DMS 273 (cell line): ENCODE data around the gene COL9A2.
"Not testable (repeated sequence)": the region's sequence is repeated elsewhere in the genome, so short reads cannot be mapped to it uniquely, and the experiment has no call there.

Experiments used
- DNase-seq: peaks from one replicate; lab custom pipeline; 2025; ENCODE audit not compliant: unreplicated experiment; lab: John Stamatoyannopoulos, UW

The COL9A2 gene

DNA sequence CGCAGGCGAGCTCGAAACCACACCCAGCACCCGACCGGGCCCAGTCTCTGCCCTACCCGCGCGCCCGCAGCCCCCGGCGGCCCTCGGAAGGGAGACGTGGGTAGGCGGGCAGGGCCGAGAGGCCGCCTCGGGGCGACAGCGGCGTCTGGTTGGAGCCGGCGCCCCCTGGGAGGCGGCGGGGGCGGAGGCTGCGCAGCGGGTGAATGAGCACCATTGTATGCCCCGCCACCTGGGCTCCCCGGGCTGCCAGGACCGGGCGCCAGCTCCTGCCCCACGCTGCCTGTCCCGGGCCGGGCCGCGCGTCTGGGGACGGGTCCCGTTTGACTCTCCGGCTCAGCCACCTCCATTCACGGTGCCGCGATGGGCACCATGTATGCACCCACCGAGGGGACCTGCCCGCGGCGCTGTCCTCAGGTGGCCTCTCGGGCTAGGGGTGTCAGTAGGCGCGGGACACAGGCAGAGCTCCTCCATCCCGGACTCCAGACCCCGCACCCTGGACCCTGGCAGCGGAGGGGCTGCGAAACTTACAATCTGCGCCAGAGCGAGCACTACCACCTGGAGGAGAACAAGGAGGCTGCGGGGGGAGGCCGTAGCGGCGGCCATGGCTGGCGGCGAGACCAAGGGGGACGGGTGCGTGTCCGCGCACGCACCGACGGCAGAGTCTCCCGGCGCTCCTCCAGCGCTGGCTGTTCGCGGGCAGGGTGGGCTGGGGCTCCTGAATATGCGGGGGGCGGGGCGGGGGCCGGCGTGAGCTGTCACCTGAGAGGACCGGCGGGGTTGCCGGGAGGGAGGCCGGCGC lies at the start of gene COL9A2:
Gene COL9A2, minus strand, starts transcription at position 692 of the 799 bp plus-strand sequence. Its CDS starts 89 bp downstream, at position 603.
- DNase-seq: peak; percentile 100

DNA sequence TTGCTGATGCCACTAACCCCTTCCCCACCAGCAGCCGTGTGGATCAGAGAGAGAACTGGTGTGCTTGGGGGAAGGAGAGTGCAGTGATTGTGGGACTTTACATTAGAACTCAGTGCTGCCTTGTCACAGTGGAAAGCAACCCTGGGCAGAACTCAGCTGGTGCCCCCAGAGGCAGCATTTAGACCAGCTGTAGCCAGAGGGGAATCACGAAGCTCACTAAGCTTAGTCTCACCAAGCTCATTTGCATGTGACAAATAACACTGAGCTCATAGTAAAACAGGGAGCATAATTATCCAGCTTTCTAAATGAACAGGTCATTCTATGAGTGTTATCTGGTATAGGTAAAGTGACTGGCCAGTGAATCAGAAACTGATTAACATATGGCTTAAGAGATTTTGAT lies 46.6 kb upstream of the COL9A2 start:
- DNase-seq: peak; percentile 99

DNA sequence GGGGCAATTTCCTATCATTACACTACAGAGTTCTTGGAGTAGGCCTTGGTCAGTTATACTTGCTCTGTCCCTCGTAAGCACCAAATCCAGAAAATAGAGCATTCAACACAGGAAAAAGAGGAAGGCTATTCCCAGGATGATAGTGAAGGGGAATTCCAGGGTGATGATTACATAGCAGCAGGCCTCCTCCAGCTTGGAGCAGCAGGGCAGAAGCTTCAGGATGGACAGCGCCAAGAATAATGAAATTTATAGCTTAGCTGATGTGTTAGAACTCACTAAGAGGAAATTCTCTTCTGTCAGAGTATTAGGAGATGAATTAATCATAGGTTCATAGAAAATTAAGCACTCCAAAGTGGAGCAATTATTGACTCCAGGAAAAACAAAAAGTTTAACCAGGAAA lies 45.6 kb upstream of the COL9A2 start:
- DNase-seq: no peak

DNA sequence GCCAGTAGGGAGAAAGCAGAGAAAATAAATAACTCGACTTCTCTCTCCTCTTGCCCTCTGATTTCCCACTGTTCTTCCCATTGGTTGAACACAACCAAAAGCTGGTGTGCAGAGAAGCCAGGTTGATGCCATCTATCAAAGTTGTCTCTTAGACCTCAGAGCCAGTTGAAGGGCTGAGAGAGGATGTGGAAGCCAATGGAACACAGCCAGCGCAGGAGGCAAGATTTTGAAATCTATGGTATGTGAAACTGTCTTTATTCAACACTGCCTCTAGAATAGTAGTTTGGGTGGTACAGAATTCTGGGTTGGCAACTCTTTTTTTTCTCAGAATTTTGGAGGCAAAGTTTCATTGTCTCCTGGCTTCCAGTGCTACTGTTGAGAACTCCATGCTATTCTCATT lies 45.1 kb upstream of the COL9A2 start:
- no peak for DNase-seq

DNA sequence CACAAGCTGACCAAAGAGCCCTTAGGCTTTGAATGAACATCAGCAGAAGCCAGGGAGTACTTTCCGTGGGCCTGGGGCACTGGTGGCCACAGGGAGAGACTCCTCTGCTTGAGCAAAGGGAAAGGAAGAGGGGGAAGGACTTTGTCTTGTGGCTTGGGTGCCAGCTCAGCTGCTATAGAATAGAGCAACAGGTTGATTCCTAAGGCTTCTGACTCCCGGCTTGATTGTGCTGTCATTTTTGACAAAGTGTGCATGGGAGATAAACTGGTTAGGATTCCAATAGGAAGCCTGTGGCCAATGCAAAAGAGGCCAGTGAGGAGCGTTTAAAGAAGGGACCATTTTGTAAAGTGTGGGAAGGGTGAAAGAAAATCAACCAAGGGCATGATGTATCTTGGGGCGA lies 44.6 kb upstream of the COL9A2 start:
- no peak for DNase-seq

DNA sequence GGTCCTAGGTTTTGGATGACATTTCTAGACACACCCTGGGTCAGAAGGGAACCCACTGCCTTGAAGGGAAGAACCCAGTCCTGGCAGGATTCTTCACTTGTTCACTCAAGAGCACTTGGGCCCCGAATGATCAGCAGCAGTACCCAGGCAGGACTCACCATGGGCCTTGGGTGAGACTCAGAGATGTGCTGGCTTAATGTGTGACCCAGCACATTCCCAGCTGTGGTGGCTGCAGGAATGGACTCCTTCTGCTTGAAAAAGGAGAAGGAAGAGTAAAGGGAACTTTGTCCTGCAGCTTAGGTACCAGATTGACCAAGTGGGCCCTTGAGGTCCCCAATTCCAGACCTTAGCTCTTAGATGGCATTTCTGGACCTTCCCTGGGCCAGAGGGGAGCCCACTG lies 44.1 kb upstream of the COL9A2 start:
- no peak for DNase-seq

DNA sequence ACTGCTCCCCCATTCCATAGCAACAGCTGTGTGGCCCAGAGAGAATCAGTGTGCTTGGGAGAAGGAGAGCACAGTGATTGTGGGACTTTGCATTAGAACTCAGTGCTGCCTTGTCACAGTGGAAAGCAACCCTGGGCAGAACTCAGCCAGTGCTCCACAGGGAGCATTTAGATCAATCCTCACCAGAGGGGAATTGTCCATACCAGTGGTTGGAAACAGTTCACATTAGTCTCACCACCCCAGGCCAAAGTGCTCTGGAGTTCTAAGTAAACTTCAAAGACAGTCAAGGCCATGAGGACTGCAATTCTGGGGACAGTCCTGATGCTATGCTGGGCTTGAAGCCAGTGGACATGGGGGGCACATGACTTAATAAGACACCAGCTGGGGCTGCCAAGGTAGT lies 43.5 kb upstream of the COL9A2 start:
- DNase-seq: no peak

DNA sequence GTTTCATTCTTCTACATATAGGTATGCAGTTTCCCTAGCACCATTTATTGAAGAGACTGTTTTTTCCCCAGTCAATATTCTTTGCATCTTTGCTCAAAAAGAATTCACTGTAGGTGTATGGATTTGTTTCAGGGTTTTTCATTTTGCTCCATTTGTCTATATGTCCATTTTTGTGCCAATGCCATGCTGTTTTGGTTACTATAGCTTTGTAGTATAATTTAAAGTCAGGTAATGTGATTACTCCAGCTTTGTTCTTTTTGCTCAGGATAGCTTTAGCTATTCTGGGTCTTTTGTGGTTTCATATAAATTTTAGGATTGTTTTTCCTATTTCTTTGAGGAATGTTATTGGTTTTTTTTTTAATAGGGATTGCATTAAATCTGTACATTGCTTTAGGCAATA lies 40.5 kb upstream of the COL9A2 start:
- DNase-seq: no peak

DNA sequence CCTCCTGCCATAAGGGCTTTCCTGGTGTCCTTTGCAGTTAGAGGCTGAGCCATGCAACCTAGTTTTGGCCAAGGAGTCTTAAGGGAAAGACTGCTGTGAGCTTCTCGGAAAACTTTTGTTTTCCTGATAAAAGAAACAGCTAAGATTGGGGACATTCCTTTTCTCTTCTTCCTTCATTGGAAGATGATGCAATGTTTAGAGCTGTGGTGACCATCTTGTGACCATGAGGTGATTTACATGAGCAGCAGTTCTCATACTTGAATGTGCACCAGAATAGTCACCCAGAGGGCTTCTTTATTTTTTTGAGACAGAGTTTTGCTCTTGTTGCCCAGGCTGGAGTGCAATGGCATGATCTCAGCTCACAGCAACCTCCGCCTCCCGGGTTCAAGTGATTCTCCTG lies 36.0 kb upstream of the COL9A2 start:
- DNase-seq: no peak

DNA sequence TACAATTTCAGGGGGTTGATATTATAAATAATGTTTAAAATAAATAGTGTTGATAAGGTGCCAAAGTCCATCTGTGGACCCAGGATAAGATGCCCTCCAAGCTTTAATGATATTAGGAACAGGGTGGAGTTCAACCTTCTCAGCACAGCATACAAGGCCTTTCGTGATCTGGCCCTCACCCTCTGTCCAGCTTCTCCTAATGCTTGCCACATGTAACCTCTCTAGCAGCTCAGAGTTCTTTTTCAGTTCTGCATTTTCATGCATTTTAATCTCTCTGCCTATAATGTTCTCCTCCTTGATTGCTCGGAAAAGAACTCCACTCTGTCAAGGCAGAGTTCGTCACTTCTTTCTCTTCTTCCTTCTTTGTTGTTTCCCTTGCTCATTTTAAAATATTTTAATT lies 35.0 kb upstream of the COL9A2 start:
- no peak for DNase-seq

DNA sequence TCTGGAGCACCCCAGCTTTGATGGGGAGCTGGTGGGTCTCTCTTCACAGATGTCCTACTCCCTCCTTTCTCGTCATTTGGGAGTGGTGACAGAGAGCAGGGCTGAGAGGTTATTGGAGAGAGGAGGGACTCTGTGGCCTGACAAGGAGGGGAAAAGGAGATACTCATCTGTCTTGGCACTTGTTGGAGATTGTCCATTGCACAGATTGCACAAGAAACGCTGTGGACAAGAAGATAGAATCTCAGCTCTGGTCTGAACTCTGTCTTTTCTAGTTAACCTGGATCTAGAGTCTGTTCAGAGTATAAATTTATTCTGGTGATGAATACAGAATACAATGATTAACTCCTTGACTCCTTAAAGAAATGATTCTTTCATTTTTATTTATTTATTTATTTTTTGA lies 34.0 kb upstream of the COL9A2 start:
- no peak for DNase-seq

DNA sequence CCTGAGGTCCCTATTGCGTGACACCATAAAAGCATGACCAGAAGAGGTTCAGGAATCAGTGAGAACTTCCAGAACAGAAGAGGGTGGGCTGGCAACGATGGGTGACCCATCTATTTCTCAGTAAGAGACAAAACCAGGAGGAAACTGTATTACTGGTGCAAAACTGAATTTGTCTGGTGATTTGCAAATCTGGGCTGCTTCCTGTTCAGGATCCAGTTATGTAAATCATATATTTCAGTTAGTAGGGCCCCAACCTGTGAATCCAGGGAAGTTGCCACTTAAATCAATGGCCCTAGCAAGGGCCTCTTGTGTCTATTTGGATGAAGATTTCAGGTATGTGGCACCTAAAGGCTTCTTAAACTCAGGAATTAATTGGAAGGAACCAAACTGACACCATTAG lies 33.3 kb upstream of the COL9A2 start:
- no peak for DNase-seq

DNA sequence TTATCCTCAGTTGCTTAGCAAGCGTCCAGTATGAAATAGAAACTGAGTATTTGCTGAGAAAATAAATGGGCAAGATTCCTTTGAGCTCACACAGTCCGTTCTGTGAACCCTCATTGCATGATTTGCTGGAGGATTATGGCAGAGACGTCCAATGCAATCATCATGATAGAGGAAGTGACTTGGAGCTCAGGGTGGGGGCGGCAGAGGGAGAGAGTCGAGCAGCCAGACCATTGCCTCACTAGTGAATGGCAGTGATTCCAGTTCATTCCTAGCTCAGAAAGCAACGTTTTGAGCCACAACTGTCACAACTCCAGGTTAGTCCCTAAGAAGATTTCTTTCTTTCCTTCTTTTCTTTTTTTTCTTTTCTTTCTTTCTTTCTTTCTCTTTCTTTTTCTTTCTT lies 27.5 kb upstream of the COL9A2 start:
- peak; percentile 86 for DNase-seq

DNA sequence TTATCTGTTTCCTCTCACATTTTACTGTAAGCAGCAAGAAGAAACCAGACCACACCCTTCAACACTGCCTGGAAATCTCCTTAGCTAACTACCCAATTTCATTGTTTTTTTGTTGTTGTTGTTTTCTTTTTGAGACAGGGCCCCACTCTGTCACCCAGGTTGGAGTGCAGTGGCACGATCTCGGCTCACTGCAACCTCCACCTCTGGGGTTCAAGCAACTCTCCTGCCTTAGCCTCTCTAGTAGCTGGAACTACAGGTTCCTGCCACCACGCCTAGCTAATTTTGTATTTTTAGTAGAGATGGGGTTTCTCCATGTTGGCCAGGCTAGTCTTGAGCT lies 25.3 kb upstream of the COL9A2 start:
- not testable (repeated sequence) for DNase-seq

DNA sequence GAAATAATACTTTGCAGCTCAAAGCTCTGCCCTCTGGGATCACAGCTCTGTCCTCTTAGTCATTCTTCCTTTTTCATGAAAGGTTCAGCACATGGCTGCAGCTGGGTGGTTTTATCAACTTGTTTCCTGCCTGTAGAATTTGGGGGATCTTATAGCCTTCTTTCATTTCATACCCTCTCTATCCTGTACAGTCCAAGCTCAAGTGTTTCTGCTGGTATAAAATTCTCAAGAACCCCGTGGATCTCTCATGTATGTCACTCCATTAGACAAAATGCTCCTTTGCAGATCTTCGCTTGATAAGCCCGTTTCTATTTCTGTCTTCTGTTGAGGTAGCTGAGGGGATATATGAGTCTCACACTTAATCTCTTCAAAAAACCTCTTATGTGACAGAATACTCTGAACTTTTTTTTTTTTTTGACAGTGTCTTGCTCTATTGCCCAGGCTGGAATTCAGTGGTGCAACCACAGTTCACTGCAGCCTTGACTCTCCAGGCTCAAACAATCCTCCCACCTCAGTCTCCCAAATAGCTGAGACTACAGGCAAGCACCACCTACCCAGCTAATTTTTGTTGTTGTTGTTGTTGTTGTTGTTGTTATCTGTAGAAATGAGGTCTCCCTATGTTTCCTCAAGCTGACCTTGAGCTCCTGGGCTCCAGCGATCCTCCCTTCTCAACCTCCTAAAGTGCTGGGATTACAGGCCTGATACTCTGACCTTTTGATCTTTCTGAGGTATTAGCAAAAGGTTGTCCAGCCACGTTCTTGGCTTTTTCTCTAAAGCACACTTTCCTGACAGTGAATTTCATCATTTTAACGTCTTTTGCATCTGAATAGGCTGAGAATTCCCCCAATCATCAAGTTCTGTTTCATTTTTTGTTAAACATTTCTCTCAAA lies 24.6 kb upstream of the COL9A2 start:
- DNase-seq: no peak

DNA sequence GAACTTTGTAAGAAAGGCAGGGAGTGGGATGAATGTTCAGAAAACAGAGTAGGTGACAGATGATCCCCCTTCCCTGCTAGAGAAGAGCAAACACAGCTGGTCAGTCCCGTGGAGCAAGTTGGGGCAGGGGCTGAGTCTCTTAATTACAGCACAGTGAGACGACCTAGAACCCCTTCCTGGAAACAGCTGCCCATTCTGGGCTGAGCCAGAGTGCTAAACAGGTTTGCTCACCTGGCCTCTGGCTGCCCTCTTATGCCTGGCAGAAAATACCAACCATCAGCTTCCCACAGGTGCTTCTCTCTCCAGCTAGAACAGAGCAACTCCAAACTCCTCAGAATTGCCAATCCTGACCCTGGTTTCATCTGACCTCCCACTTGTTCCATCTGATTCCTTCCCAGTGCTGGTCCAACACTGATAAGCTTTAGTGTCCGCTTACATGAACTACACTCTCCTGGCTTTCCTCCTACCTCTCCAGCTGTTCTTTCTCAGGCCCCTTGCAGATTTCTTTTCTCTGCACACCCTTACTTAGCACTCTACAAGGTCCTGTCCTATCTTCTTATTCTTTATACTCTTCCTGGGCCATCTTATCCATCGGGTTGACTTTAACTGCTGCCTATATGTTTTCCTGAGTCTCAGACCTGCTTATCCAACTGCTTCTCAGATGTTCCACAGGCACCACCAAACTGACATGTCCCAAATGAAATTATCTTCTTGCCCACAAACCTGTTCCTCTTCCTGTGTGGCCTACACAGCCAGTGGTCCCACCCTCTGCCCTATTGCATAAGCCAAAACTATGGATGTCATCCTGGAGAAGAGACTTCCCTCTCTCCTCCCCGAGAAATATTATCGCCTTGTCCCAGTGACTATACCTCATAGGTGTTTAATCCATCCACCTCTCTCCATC lies 22.6 kb upstream of the COL9A2 start:
- DNase-seq: peak; percentile 94

DNA sequence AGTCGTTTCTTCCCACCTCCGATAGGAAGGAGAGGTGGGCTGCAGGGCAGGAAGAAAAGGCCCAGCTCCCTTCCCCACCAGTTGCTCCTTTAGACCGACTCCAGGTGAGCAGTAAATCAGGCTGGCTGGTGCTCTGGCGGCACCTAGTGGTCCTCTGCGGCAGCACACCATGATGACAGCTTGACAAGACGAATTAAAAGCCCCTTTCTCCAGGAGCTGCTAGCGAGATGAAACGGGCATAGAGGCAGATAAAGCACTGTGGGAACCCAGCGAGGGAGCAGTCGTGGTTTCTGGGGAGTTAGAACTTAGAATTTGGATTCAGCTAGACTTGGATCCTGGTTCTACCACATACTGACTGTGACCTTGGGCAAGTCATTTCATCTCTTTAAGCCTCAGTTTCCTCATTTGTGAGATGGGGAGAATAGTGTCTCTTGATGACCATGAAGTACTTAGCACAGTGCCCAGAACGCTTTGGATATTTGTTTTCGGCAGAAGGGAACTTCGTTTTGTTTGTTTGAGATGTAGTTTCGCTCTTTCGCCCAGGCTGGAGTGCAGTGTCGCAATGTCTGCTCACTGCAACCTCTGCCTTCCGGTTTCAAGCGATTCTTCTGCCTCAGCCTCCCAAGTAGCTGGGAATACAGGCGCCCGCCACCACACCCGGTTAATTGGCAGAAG lies 21.8 kb upstream of the COL9A2 start:
- DNase-seq: peak; percentile 100

DNA sequence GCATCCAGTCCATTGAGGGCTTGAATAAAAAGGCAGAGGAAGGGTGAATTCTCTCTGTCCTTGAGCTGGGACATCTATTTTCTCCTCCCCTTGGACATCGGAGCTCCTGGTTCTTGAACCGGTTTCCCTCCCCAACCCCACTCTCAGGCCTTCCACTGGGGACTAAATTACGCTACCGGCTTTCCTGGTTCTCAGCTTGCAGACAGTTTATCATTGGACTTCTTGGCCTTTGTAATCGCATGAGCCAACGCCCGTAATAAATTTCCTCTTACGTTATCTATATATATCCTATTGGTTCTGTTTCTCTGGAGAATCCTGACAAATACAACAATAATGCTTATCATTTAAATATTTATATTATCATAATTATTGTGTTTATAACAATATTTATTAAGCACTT lies 20.4 kb upstream of the COL9A2 start:
- DNase-seq: no peak

DNA sequence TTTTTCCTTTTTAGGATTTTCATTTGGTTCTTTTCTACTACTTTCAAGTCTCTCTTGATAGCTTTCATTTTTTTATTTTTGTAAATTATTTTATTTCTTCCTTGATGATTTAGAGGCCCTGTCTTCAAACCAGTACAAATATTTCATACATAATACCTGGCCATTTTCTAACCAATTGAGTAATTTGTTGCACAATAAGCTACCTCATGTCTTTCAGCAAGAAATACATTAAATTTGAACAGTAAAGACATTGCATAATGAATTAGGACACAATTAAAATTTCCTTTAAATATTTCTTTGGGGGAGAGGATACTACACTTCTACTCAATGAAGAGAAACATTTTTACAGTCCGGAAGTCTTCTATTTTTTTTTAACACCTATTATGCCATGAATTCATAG lies 15.6 kb upstream of the COL9A2 start:
- no peak for DNase-seq

DNA sequence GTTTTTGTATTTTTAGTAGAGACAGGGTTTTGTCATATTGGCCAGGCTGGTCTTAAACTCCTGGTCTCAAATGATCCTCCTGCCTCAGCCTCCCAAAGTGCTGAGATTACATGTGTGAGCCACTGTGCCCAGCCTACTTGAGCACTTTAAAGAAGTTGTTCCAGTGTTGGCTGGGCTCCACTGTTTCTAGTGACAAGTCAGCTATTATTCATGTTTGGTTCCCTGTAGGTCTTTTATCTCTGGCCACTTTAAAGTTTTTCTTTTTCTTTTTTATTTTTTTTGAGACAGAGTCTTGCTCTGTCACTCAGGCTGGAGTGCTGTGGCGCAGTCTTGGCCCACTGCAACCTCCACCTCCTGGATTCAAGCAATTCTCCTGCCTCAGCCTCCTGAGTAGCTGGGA lies 14.3 kb upstream of the COL9A2 start:
- DNase-seq: not testable (repeated sequence)
